Ishikawa (cell line): ENCODE measurements around the gene GALNT9.

Experiments
- EP300 ChIP-seq: IDR thresholded peaks from 2 replicates; pipeline ENCODE4 v1.6.1; 2012; ENCODE audit warnings: borderline replicate concordance
- MAX ChIP-seq: IDR thresholded peaks from 2 replicates; pipeline ENCODE4 v1.6.1; 2012
- TAF1 ChIP-seq: IDR thresholded peaks from 2 replicates; pipeline ENCODE4 v1.6.1; 2012; ENCODE audit warnings: low read depth, mild to moderate bottlenecking
- TF ChIP-seq, protein P1 (sequence below): IDR thresholded peaks from 2 replicates; pipeline ENCODE4 v1.6.1; 2012; ENCODE audit warnings: low read depth, mild to moderate bottlenecking

GRCh38 chr12:132324173-132324572 lies 5.2 kb downstream of the GALNT9 start:
- TF ChIP-seq, protein P1, sequence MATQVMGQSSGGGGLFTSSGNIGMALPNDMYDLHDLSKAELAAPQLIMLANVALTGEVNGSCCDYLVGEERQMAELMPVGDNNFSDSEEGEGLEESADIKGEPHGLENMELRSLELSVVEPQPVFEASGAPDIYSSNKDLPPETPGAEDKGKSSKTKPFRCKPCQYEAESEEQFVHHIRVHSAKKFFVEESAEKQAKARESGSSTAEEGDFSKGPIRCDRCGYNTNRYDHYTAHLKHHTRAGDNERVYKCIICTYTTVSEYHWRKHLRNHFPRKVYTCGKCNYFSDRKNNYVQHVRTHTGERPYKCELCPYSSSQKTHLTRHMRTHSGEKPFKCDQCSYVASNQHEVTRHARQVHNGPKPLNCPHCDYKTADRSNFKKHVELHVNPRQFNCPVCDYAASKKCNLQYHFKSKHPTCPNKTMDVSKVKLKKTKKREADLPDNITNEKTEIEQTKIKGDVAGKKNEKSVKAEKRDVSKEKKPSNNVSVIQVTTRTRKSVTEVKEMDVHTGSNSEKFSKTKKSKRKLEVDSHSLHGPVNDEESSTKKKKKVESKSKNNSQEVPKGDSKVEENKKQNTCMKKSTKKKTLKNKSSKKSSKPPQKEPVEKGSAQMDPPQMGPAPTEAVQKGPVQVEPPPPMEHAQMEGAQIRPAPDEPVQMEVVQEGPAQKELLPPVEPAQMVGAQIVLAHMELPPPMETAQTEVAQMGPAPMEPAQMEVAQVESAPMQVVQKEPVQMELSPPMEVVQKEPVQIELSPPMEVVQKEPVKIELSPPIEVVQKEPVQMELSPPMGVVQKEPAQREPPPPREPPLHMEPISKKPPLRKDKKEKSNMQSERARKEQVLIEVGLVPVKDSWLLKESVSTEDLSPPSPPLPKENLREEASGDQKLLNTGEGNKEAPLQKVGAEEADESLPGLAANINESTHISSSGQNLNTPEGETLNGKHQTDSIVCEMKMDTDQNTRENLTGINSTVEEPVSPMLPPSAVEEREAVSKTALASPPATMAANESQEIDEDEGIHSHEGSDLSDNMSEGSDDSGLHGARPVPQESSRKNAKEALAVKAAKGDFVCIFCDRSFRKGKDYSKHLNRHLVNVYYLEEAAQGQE = no peak
- TF ChIP-seq EP300 = no peak
- no peak for TF ChIP-seq TAF1
- TF ChIP-seq MAX = no peak
